GM23338 (cell line): ENCODE data around the gene PRDM11. TPM values are rescaled to one million over a fixed set of nuclear protein-coding genes. Genes with fewer than 3 reads are reported as not detected.

Experiments used
- ATAC-seq: fragments of 200-7000 bp; cut with Tn5 transposase; 3 replicates; pipeline ENCODE4 v1.9.1; 2020
- DNase-seq: peaks from one replicate; pipeline ENCODE4 v3.0.0-alpha.2; 2015; ENCODE audit warnings: low spot score
- H2AFZ ChIP-seq: fragments of 200-600 bp; sonication (generic); 2 replicates; pipeline ENCODE4 v1.8.0; 2016; ENCODE audit warnings: antibody characterized with exemption, mild to moderate bottlenecking, moderate library complexity
- H3F3A ChIP-seq: fragments of 200-600 bp; sonication (generic); replicated peaks from 2 replicates; pipeline ENCODE4 v1.8.0; 2017; ENCODE audit warnings: antibody characterized with exemption, mixed run types, low read depth
- H3K27ac ChIP-seq: fragments of 200-600 bp; sonication (generic); 2 replicates; pipeline ENCODE4 v1.6.1; 2016; ENCODE audit warnings: low read depth
- H3K27me3 ChIP-seq: fragments of 200-600 bp; sonication (generic); 2 replicates; pipeline ENCODE4 v1.8.0; 2016; ENCODE audit warnings: mild to moderate bottlenecking, mixed run types, moderate library complexity; ENCODE audit not compliant: insufficient read depth
- H3K36me3 ChIP-seq: fragments of 200-600 bp; sonication (generic); 2 replicates; pipeline ENCODE4 v1.8.0; 2016; ENCODE audit warnings: mild to moderate bottlenecking; ENCODE audit not compliant: insufficient read depth
- H3K4me1 ChIP-seq: fragments of 200-600 bp; sonication (generic); 2 replicates; pipeline ENCODE4 v1.8.0; 2016; ENCODE audit warnings: mild to moderate bottlenecking, moderate library complexity; ENCODE audit not compliant: insufficient read depth
- H3K4me2 ChIP-seq: fragments of 200-600 bp; sonication (generic); 2 replicates; pipeline ENCODE4 v1.7.1; 2017; ENCODE audit warnings: mixed run types
- H3K4me3 ChIP-seq: fragments of 200-600 bp; sonication (generic); 2 replicates; pipeline ENCODE4 v1.6.1; 2016; ENCODE audit warnings: mixed run types
- H3K79me2 ChIP-seq: fragments of 200-600 bp; sonication (generic); replicated peaks from 2 replicates; pipeline ENCODE4 v1.8.0; 2017; ENCODE audit warnings: mild to moderate bottlenecking; ENCODE audit not compliant: insufficient read depth
- H3K9me2 ChIP-seq: fragments of 200-600 bp; sonication (generic); 2 replicates; pipeline ENCODE4 v1.8.0; 2017; ENCODE audit not compliant: insufficient read depth
- H4K20me1 ChIP-seq: fragments of 200-600 bp; sonication (generic); replicated peaks from 2 replicates; pipeline ENCODE4 v1.8.0; 2017; ENCODE audit warnings: mild to moderate bottlenecking; ENCODE audit not compliant: insufficient read depth
- H3K27ac Mint-ChIP-seq: 2 replicates; pipeline ENCODE4 v1.8.0; 2020; ENCODE audit warnings: inconsistent platforms, mild to moderate bottlenecking, moderate library complexity, mixed read lengths
- H3K27me3 Mint-ChIP-seq: 3 replicates; pipeline ENCODE4 v1.8.0; 2022; ENCODE audit warnings: low read depth, mild to moderate bottlenecking, moderate library complexity, mixed read lengths, inconsistent platforms; ENCODE audit not compliant: insufficient read depth, poor library complexity
- H3K36me3 Mint-ChIP-seq: 3 replicates; pipeline ENCODE4 v1.8.0; 2021; ENCODE audit warnings: low read depth, mild to moderate bottlenecking, inconsistent platforms, moderate library complexity, mixed read lengths
- H3K4me1 Mint-ChIP-seq: 3 replicates; pipeline ENCODE4 v1.8.0; 2020; ENCODE audit warnings: mild to moderate bottlenecking, inconsistent platforms, mixed read lengths
- H3K4me3 Mint-ChIP-seq: 3 replicates; pipeline ENCODE4 v1.8.0; 2021; ENCODE audit warnings: moderate library complexity, mild to moderate bottlenecking, inconsistent platforms, mixed read lengths
- H3K9me3 Mint-ChIP-seq: 3 replicates; pipeline ENCODE4 v1.8.0; 2020; ENCODE audit warnings: moderate library complexity, mild to moderate bottlenecking, inconsistent platforms, mixed read lengths
- CREB1 ChIP-seq: fragments of 250-450 bp; sonication (Bioruptor Pico); IDR thresholded peaks from 2 replicates; pipeline ENCODE4 v1.5.0; 2020; ENCODE audit warnings: low read depth, mild to moderate bottlenecking, moderate library complexity
- POLR2AphosphoS5 ChIP-seq: IDR thresholded peaks from 2 replicates; pipeline ENCODE4 v1.6.1; 2016; ENCODE audit warnings: antibody characterized with exemption, low read depth
- STAT1 ChIP-seq: IDR thresholded peaks from one replicate; pipeline ENCODE4 v1.6.1; 2016; ENCODE audit warnings: antibody characterized with exemption; ENCODE audit not compliant: unreplicated experiment
- ZNF114 ChIP-seq: fragments of 250-450 bp; sonication (Bioruptor Pico); IDR thresholded peaks from 2 replicates; pipeline ENCODE4 v1.5.0; 2020; ENCODE audit warnings: mild to moderate bottlenecking, moderate library complexity
- ZNF331 ChIP-seq: fragments of 250-450 bp; sonication (Bioruptor Pico); IDR thresholded peaks from 2 replicates; pipeline ENCODE4 v1.5.0; 2020; ENCODE audit warnings: low read depth, mild to moderate bottlenecking, moderate library complexity
- ZNF462 ChIP-seq: fragments of 250-450 bp; sonication (Bioruptor Pico); IDR thresholded peaks from 2 replicates; pipeline ENCODE4 v1.5.0; 2020; ENCODE audit warnings: mild to moderate bottlenecking, moderate library complexity
- polyA plus RNA-seq: library from polyadenylated mRNA; unstranded; fragments of >200 nt; fragmentation: Nextera tagmentation; extraction: Ambion mirVana; gene quantifications from 2 replicates; pipeline ENCODE4 v1.2.1, GENCODE V29; 2016
- total RNA-seq: library from RNA; depleted of rRNA; stranded (reverse); fragments of >200 nt; shearing (Covaris generic); gene quantifications from 2 replicates; pipeline ENCODE4 v1.2.3, GENCODE V29; 2014
- TF ChIP-seq, protein P1 (sequence below), 2 experiments: fragments of 200-600 bp in 1 of 2; sonication (generic) in 1 of 2; conservative IDR thresholded peaks; 2 replicates each; pipeline versions ENCODE4 v1.5.1 to v1.6.1; 2016 to 2017; ENCODE audit warnings: antibody characterized with exemption in 2 of 2, low read depth in 2 of 2, mild to moderate bottlenecking in 2 of 2, moderate library complexity in 1 of 2
- TF ChIP-seq, protein P2 (sequence below): IDR thresholded peaks from 2 replicates; pipeline ENCODE4 v1.6.1; 2016; ENCODE audit warnings: antibody characterized with exemption

Gene PRDM11
- total and polyA plus RNA-seq, 2 experiments from 2014 or later: 0.97 to 10.4 TPM

DNA sequence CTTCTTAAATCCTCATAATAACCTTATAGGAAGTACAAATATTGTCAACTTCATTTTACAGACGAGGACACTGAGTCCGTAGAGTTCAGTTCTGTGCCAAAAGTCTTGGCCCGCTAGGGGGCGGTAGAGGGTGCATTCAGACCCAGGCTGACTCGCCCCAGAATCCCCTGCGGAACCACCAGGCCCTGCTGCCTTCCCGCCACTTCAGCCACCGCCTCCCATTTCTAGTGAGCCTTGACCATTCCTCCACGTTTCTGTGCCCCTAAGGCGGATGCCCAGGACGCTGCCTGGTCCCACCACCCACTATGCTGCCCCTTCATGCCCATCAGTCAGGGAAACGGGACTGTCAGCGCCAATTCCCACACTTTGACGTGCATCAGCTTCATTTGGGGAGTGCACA, 120.6 kb downstream of the PRDM11 start:
- no peaks in the 10 kb centered on the region for H3K9me3 Mint-ChIP-seq
- H3K4me1 ChIP-seq: no peaks in the 10 kb centered on the region
- no peak overlapping the region for H3K4me3 ChIP-seq
- H3K27me3 Mint-ChIP-seq: peaks cover 4% of the 10 kb centered on the region
- no peaks in the 10 kb centered on the region for H3K36me3 Mint-ChIP-seq
- TF ChIP-seq, protein P1, sequence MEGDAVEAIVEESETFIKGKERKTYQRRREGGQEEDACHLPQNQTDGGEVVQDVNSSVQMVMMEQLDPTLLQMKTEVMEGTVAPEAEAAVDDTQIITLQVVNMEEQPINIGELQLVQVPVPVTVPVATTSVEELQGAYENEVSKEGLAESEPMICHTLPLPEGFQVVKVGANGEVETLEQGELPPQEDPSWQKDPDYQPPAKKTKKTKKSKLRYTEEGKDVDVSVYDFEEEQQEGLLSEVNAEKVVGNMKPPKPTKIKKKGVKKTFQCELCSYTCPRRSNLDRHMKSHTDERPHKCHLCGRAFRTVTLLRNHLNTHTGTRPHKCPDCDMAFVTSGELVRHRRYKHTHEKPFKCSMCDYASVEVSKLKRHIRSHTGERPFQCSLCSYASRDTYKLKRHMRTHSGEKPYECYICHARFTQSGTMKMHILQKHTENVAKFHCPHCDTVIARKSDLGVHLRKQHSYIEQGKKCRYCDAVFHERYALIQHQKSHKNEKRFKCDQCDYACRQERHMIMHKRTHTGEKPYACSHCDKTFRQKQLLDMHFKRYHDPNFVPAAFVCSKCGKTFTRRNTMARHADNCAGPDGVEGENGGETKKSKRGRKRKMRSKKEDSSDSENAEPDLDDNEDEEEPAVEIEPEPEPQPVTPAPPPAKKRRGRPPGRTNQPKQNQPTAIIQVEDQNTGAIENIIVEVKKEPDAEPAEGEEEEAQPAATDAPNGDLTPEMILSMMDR (conservative IDR thresholded peaks at IDR 0.05; ENCODE audit: low read depth in 2 of 2): peak; percentile 83 to 89
- TF ChIP-seq CREB1: no peak
- H3K9me2 ChIP-seq: no peaks in the 10 kb centered on the region
- no peaks in the 10 kb centered on the region for H3K79me2 ChIP-seq
- no peaks in the 10 kb centered on the region; the same call in 2 of the 3 replicates for H3K4me1 Mint-ChIP-seq
- no peaks in the 10 kb centered on the region for H3K36me3 ChIP-seq
- DNase-seq: peak; percentile 87
- H3K4me3 Mint-ChIP-seq: no peak overlapping the region
- H3K4me2 ChIP-seq: no peak overlapping the region
- no peaks in the 10 kb centered on the region for H3F3A ChIP-seq
- H3K27me3 ChIP-seq: no peaks in the 10 kb centered on the region
- no peaks in the 10 kb centered on the region; the same call in 1 of the 2 replicates for H4K20me1 ChIP-seq
- H2AFZ ChIP-seq: no peak overlapping the region; the same call in 1 of the 2 replicates
- H3K27ac Mint-ChIP-seq: no peak overlapping the region
- ATAC-seq: peak; percentile 99
- no peak overlapping the region for H3K27ac ChIP-seq

- ATAC-seq (no peak), DNase-seq (no peak)
- H3K27ac ChIP-seq: no peak overlapping the region
- H3K4me3 ChIP-seq: no peak overlapping the region
- H3K4me1 Mint-ChIP-seq: no peaks in the 10 kb centered on the region; the same call in 2 of the 3 replicates
- no peak overlapping the region for H3K4me3 Mint-ChIP-seq
- H3K36me3 Mint-ChIP-seq: no peaks in the 10 kb centered on the region
- TF ChIP-seq CREB1 (no peak), ZNF114 (CRISPR knock-in tag) (no peak), STAT1 (no peak), ZNF331 (no peak), POLR2AphosphoS5 (no peak), ZNF462 (CRISPR knock-in tag) (no peak)
- TF ChIP-seq, protein P2, sequence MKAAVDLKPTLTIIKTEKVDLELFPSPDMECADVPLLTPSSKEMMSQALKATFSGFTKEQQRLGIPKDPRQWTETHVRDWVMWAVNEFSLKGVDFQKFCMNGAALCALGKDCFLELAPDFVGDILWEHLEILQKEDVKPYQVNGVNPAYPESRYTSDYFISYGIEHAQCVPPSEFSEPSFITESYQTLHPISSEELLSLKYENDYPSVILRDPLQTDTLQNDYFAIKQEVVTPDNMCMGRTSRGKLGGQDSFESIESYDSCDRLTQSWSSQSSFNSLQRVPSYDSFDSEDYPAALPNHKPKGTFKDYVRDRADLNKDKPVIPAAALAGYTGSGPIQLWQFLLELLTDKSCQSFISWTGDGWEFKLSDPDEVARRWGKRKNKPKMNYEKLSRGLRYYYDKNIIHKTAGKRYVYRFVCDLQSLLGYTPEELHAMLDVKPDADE: no peak
- TF ChIP-seq, protein P1 (conservative IDR thresholded peaks at IDR 0.05; ENCODE audit: low read depth in 2 of 2): no peak
- no peaks in the 10 kb centered on the region for H3K4me1 ChIP-seq
- H3K27ac Mint-ChIP-seq: no peak overlapping the region
- H2AFZ ChIP-seq: no peak overlapping the region
- H4K20me1 ChIP-seq: no peaks in the 10 kb centered on the region; the same call in 1 of the 2 replicates
- H3K27me3 Mint-ChIP-seq: peaks cover 4% of the 10 kb centered on the region
- H3K36me3 ChIP-seq: no peaks in the 10 kb centered on the region
- H3K27me3 ChIP-seq: no peaks in the 10 kb centered on the region
- H3F3A ChIP-seq: no peaks in the 10 kb centered on the region
- no peaks in the 10 kb centered on the region for H3K79me2 ChIP-seq
- no peak overlapping the region for H3K4me2 ChIP-seq
- H3K9me2 ChIP-seq: no peaks in the 10 kb centered on the region
- no peaks in the 10 kb centered on the region for H3K9me3 Mint-ChIP-seq
Observed at GRCh38 chr11:45267652-45268299, 121.3 kb downstream of the PRDM11 start.
